A673 (cell line): ENCODE results near the gene SLC36A1. TPM values are rescaled to one million over a fixed set of nuclear protein-coding genes. Genes with fewer than 3 reads are reported as not detected.

Experiments
- BruUV-seq: library from RNA; stranded (reverse); fragments of 400-500 nt; replicated peaks from 2 replicates; lab custom pipeline; 2021; lab: Mats Ljungman, UMichigan
- CTCF ChIA-PET: fragments of 300-600 bp; sonication (Branson Sonifier 250); formaldehyde crosslinking; loops from one replicate; lab custom pipeline; 2022; ENCODE audit warnings: antibody characterized with exemption; lab: Charles Lee
- POLR2A ChIA-PET: fragments of 300-600 bp; sonication (Branson Sonifier 250); formaldehyde crosslinking; loops from one replicate; lab custom pipeline; 2022; ENCODE audit warnings: antibody characterized with exemption; ENCODE audit not compliant: low non-redundant PET; lab: Charles Lee
- DNase-seq: peaks from one replicate; pipeline ENCODE4 v3.0.0-alpha.2; 2015; ENCODE audit warnings: low spot score
- H3K27ac ChIP-seq: fragments of 200-600 bp; sonication (generic); 2 replicates; pipeline ENCODE4 v1.5.1; 2016; ENCODE audit warnings: mixed run types, low read depth, mild to moderate bottlenecking, mixed read lengths, antibody characterized with exemption, low read length; ENCODE audit not compliant: poor library complexity, severe bottlenecking
- H3K27me3 ChIP-seq: fragments of 200-600 bp; sonication (generic); replicated peaks from 2 replicates; pipeline ENCODE4 v1.6.1; 2017; ENCODE audit warnings: mixed run types, low read depth, mild to moderate bottlenecking, mixed read lengths, antibody characterized with exemption, low read length; ENCODE audit not compliant: insufficient read depth, poor library complexity
- H3K36me3 ChIP-seq: fragments of 200-600 bp; sonication (generic); 2 replicates; pipeline ENCODE4 v1.6.1; 2016; ENCODE audit warnings: mixed run types, mild to moderate bottlenecking, mixed read lengths, antibody characterized with exemption, low read length; ENCODE audit not compliant: insufficient read depth, poor library complexity, severe bottlenecking
- H3K4me1 ChIP-seq: fragments of 200-600 bp; sonication (generic); 2 replicates; pipeline ENCODE4 v1.6.1; 2017; ENCODE audit warnings: mixed run types, mild to moderate bottlenecking, mixed read lengths, antibody characterized with exemption, low read length; ENCODE audit not compliant: insufficient read depth, poor library complexity, severe bottlenecking
- H3K4me3 ChIP-seq: fragments of 200-600 bp; sonication (generic); 2 replicates; pipeline ENCODE4 v1.5.1; 2016; ENCODE audit warnings: low read depth, mixed run types, mild to moderate bottlenecking, mixed read lengths, low read length; ENCODE audit not compliant: poor library complexity, severe bottlenecking
- H3K9me3 ChIP-seq: fragments of 200-600 bp; sonication (generic); 2 replicates; pipeline ENCODE4 v1.6.1; 2016; ENCODE audit warnings: mixed run types, low read depth, mild to moderate bottlenecking, mixed read lengths, antibody characterized with exemption, low read length; ENCODE audit not compliant: poor library complexity, severe bottlenecking
- CTCF ChIP-seq: fragments of 300-800, 200-600 bp; sonication (generic); conservative IDR thresholded peaks from 2 replicates; pipeline ENCODE4 v1.5.1; 2017; ENCODE audit warnings: low read depth, mild to moderate bottlenecking, antibody characterized with exemption, low read length, moderate library complexity, mixed read lengths
- EZH2 ChIP-seq: fragments of 200-600 bp; sonication (generic); IDR thresholded peaks from 2 replicates; pipeline ENCODE4 v1.6.1; 2017; ENCODE audit warnings: borderline replicate concordance, low read depth, mild to moderate bottlenecking, mixed read lengths, antibody characterized with exemption, low read length; ENCODE audit not compliant: poor library complexity, severe bottlenecking
- intact Hi-C: fragments of 100-400 bp; cut with micrococcal nuclease; formaldehyde crosslinking; loops from one replicate; pipeline ENCODE4 v1.10.0; 2022; ENCODE audit not compliant: unreplicated experiment
- total RNA-seq: library from RNA; stranded (reverse); gene quantifications from 2 replicates; pipeline ENCODE4 v1.2.3, GENCODE V29; 2021

SLC36A1 gene
- total RNA-seq, 1 experiment from 2014 or later = 12.5 TPM

GRCh38 chr5:151431666-151432065 is 15.7 kb upstream of the SLC36A1 start:
- intact Hi-C loops = no loop called here
- no peak for DNase-seq
- ChIA-PET POLR2A (no interaction called here), CTCF (no interaction called here)
- no peaks in the 10 kb centered on the region for H3K36me3 ChIP-seq
- H3K4me3 ChIP-seq = no peak overlapping the region
- peaks cover 12% of the 10 kb centered on the region for H3K27me3 ChIP-seq
- BruUV-seq = no TSS peak
- H3K4me1 ChIP-seq = no peaks in the 10 kb centered on the region
- no peak overlapping the region for H3K27ac ChIP-seq
- H3K9me3 ChIP-seq = no peaks in the 10 kb centered on the region
- TF ChIP-seq CTCF = no peak
- TF ChIP-seq EZH2 = no peak

GRCh38 chr5:151432210-151432609 is 15.2 kb upstream of the SLC36A1 start:
- ChIA-PET POLR2A (no interaction called here), CTCF (no interaction called here)
- TF ChIP-seq EZH2 = no peak
- no peak for TF ChIP-seq CTCF
- H3K4me1 ChIP-seq = no peaks in the 10 kb centered on the region
- no TSS peak for BruUV-seq
- H3K4me3 ChIP-seq = no peak overlapping the region
- intact Hi-C loops = no loop called here
- H3K27me3 ChIP-seq = peaks cover 12% of the 10 kb centered on the region
- DNase-seq = no peak
- H3K36me3 ChIP-seq = no peaks in the 10 kb centered on the region
- H3K9me3 ChIP-seq = no peaks in the 10 kb centered on the region
- no peak overlapping the region for H3K27ac ChIP-seq

- Histone ChIP-seq H3K27me3 (peaks cover 24% of the 10 kb centered on the region), H3K4me1 (no peaks in the 10 kb centered on the region), H3K9me3 (no peaks in the 10 kb centered on the region), H3K4me3 (no peak overlapping the region), H3K36me3 (no peaks in the 10 kb centered on the region), H3K27ac (no peak overlapping the region)
- intact Hi-C loops = no loop called here
- ChIA-PET POLR2A (no interaction called here), CTCF (no interaction called here)
- BruUV-seq = no TSS peak
- no peak for DNase-seq
- no peak for TF ChIP-seq EZH2
- no peak for TF ChIP-seq CTCF
These were observed 12.7 kb upstream of the SLC36A1 start for GRCh38 chr5:151434570-151435237.
